Type B pancreatic cell (in vitro differentiated cells): ENCODE data around the gene CLEC11A. TPM values are rescaled to one million over a fixed set of nuclear protein-coding genes. Genes with fewer than 3 reads are reported as not detected.

Experiments used
- total RNA-seq: library from RNA; stranded (reverse); gene quantifications from 2 replicates; pipeline ENCODE4 v1.2.1, GENCODE V29; 2021; ENCODE audit warnings: low replicate concordance

The CLEC11A gene
- total RNA-seq, 1 donor from 2014 or later, result 5.9 TPM

Other genes with a start within 250 kb of the CLEC11A start
- 137 and 152 TPM in 2 replicates for gene EMC10, start 246.9 kb upstream of the CLEC11A start, total RNA-seq
- gene GARIN5A, start 246.5 kb upstream of the CLEC11A start, total RNA-seq, result 1.9 and 5.2 TPM in 2 replicates
- 16.2 and 23.2 TPM in 2 replicates for gene JOSD2, start 212.2 kb upstream of the CLEC11A start, total RNA-seq
- not detected in 2 replicates for gene ASPDH, start 209.5 kb upstream of the CLEC11A start, total RNA-seq
- 0.38 and 21.7 TPM in 2 replicates for gene LRRC4B, start 154.9 kb upstream of the CLEC11A start, total RNA-seq
- gene SYT3, start 83.5 kb upstream of the CLEC11A start, total RNA-seq, result 0.68 TPM in 1 of 2 replicates, not detected in the other
- gene C19orf81, start 73.9 kb upstream of the CLEC11A start, total RNA-seq, result 1.8 and 3.7 TPM in 2 replicates
- gene SHANK1, start 3.6 kb upstream of the CLEC11A start, total RNA-seq, result 0.38 and 7.8 TPM in 2 replicates
- gene GPR32, start 47.1 kb downstream of the CLEC11A start, total RNA-seq, result not detected in 2 replicates
- gene ACP4, start 67.1 kb downstream of the CLEC11A start, total RNA-seq, result not detected in 2 replicates
- 1.5 and 2.9 TPM in 2 replicates for gene KLK1, start 100.4 kb downstream of the CLEC11A start, total RNA-seq
- 0.26 TPM in 1 of 2 replicates, not detected in the other for gene KLK15, start 110.2 kb downstream of the CLEC11A start, total RNA-seq
- not detected in 2 replicates for gene KLK3, start 131.6 kb downstream of the CLEC11A start, total RNA-seq
- 0.43 TPM in 1 of 2 replicates, not detected in the other for gene KLK2, start 150.1 kb downstream of the CLEC11A start, total RNA-seq
- gene KLK4, start 188.0 kb downstream of the CLEC11A start, total RNA-seq, result 0.46 TPM in 1 of 2 replicates, not detected in the other
- gene KLK5, start 229.7 kb downstream of the CLEC11A start, total RNA-seq, result not detected in 2 replicates
- gene KLK6, start 246.2 kb downstream of the CLEC11A start, total RNA-seq, result 5.0 and 5.5 TPM in 2 replicates